ENCODE results near the gene CHRNB2. TPM values are rescaled to one million over a fixed set of nuclear protein-coding genes. Genes with fewer than 3 reads are reported as not detected.

Gene CHRNB2
- total RNA-seq, 1 donor from 2014 or later, result 2.5 TPM

GRCh38 chr1:154586641-154587040 lies 19.1 kb downstream of the CHRNB2 start:
- DNase-seq (ENCODE audit: low read depth), result no peak

GRCh38 chr1:154589780-154590179 lies 22.2 kb downstream of the CHRNB2 start:
- TF ChIP-seq, protein P1, sequence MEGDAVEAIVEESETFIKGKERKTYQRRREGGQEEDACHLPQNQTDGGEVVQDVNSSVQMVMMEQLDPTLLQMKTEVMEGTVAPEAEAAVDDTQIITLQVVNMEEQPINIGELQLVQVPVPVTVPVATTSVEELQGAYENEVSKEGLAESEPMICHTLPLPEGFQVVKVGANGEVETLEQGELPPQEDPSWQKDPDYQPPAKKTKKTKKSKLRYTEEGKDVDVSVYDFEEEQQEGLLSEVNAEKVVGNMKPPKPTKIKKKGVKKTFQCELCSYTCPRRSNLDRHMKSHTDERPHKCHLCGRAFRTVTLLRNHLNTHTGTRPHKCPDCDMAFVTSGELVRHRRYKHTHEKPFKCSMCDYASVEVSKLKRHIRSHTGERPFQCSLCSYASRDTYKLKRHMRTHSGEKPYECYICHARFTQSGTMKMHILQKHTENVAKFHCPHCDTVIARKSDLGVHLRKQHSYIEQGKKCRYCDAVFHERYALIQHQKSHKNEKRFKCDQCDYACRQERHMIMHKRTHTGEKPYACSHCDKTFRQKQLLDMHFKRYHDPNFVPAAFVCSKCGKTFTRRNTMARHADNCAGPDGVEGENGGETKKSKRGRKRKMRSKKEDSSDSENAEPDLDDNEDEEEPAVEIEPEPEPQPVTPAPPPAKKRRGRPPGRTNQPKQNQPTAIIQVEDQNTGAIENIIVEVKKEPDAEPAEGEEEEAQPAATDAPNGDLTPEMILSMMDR (IDR thresholded peaks at IDR 0.05; ENCODE audit: insufficient read depth, low read length, poor library complexity, severe bottlenecking), result no peak
- no peaks in the 10 kb centered on the region for H3K27me3 ChIP-seq (ENCODE audit: control insufficient read depth, insufficient read depth, low read length)
- H3K4me3 ChIP-seq (ENCODE audit: low read depth, low read length), result no peak overlapping the region
- peaks cover 6% of the 10 kb centered on the region for H3K36me3 ChIP-seq (ENCODE audit: control insufficient read depth, insufficient read depth, low read length)
- no peak for DNase-seq (ENCODE audit: low read depth)

More at GRCh38 chr1:154586641-154587040, 19.1 kb downstream of the CHRNB2 start:
- Histone ChIP-seq H3K4me3 (ENCODE audit: low read depth, low read length) (no peak overlapping the region), H3K36me3 (ENCODE audit: control insufficient read depth, insufficient read depth, low read length) (peaks cover 9% of the 10 kb centered on the region), H3K27me3 (ENCODE audit: control insufficient read depth, insufficient read depth, low read length) (no peaks in the 10 kb centered on the region)
- TF ChIP-seq, protein P1 (IDR thresholded peaks at IDR 0.05; ENCODE audit: insufficient read depth, low read length, poor library complexity, severe bottlenecking), result no peak

- TF ChIP-seq, protein P1 (IDR thresholded peaks at IDR 0.05; ENCODE audit: insufficient read depth, low read length, poor library complexity, severe bottlenecking), result no peak
- no peak for DNase-seq (ENCODE audit: low read depth)
- Histone ChIP-seq H3K36me3 (ENCODE audit: control insufficient read depth, insufficient read depth, low read length) (peaks cover 6% of the 10 kb centered on the region), H3K4me3 (ENCODE audit: low read depth, low read length) (no peak overlapping the region), H3K27me3 (ENCODE audit: control insufficient read depth, insufficient read depth, low read length) (no peaks in the 10 kb centered on the region)
Observed at GRCh38 chr1:154590756-154591155, 23.2 kb downstream of the CHRNB2 start.

DNA sequence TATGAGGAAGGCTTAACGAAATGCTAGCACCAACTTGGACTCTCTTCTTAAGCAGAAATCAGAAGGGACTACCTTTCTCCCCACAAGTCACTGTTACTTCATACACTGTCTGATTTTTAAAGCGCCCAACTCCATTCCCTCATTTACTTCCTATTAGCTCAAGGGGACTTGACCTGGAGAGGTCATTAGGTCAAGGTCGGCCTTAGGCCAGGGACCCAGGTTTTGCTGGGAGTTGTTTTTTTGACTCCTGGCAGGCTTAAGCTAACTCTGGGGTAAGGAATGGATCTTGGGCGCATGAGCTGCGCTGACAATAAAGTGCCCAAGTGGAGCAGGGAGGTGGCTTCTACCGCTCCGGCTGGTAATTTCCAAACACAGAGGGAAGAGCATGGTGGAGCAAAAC lies 23.6 kb downstream of the CHRNB2 start:
- Histone ChIP-seq H3K36me3 (ENCODE audit: control insufficient read depth, insufficient read depth, low read length) (peaks cover 6% of the 10 kb centered on the region), H3K27me3 (ENCODE audit: control insufficient read depth, insufficient read depth, low read length) (no peaks in the 10 kb centered on the region), H3K4me3 (ENCODE audit: low read depth, low read length) (no peak overlapping the region)
- TF ChIP-seq, protein P1 (IDR thresholded peaks at IDR 0.05; ENCODE audit: insufficient read depth, low read length, poor library complexity, severe bottlenecking), result no peak
- DNase-seq (ENCODE audit: low read depth), result no peak

DNA sequence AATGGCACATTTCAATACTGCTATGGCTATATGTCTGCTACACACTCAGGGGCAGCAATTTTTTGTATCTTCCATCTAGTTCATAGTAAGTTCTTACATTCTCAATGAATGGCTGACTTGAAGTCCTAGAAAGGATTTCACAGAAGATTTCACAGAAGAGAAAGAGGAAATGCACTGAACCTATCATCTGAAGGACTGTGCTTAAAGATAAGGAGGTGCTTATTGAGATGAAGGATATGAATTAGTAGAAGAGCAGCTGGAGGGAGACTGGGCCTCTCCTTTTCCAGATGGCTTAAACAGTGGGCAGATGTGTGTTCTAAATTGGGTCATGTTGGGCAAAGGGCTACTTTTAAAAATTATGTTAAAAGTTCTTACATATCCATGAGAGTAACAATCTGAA lies 25.8 kb downstream of the CHRNB2 start:
- Histone ChIP-seq H3K36me3 (ENCODE audit: control insufficient read depth, insufficient read depth, low read length) (peaks cover 6% of the 10 kb centered on the region), H3K27me3 (ENCODE audit: control insufficient read depth, insufficient read depth, low read length) (no peaks in the 10 kb centered on the region), H3K4me3 (ENCODE audit: low read depth, low read length) (no peak overlapping the region)
- TF ChIP-seq, protein P1 (IDR thresholded peaks at IDR 0.05; ENCODE audit: insufficient read depth, low read length, poor library complexity, severe bottlenecking), result no peak
- DNase-seq (ENCODE audit: low read depth), result no peak

- TF ChIP-seq, protein P1 (IDR thresholded peaks at IDR 0.05; ENCODE audit: insufficient read depth, low read length, poor library complexity, severe bottlenecking), result no peak
- Histone ChIP-seq H3K4me3 (ENCODE audit: low read depth, low read length) (no peak overlapping the region), H3K36me3 (ENCODE audit: control insufficient read depth, insufficient read depth, low read length) (peaks cover 5% of the 10 kb centered on the region), H3K27me3 (ENCODE audit: control insufficient read depth, insufficient read depth, low read length) (no peaks in the 10 kb centered on the region)
- DNase-seq (ENCODE audit: low read depth), result no peak
Observed at GRCh38 chr1:154594811-154595210, 27.2 kb downstream of the CHRNB2 start.

All from kidney epithelial cell (primary cell).